Progenitor cell of endocrine pancreas (in vitro differentiated cells): ENCODE data around the gene HLA-E. TPM values are rescaled to one million over a fixed set of nuclear protein-coding genes. Genes with fewer than 3 reads are reported as not detected.
"Not testable (repeated sequence)": the region's sequence is repeated elsewhere in the genome, so short reads cannot be mapped to it uniquely, and the experiment has no call there.

ENCODE experiments used
- DNase-seq: peaks from one replicate; pipeline ENCODE4 v3.0.0; 2021; ENCODE audit warnings: low spot score; ENCODE audit not compliant: unreplicated experiment
- H3K27ac Mint-ChIP-seq: 2 replicates; pipeline ENCODE4 v1.8.0; 2021; ENCODE audit warnings: mild to moderate bottlenecking, moderate library complexity, mixed read lengths
- H3K27me3 Mint-ChIP-seq: 2 replicates; pipeline ENCODE4 v1.8.0; 2021; ENCODE audit warnings: mixed read lengths
- H3K36me3 Mint-ChIP-seq: 2 replicates; pipeline ENCODE4 v1.8.0; 2022; ENCODE audit warnings: mixed read lengths; ENCODE audit not compliant: insufficient read depth
- H3K4me1 Mint-ChIP-seq: 2 replicates; pipeline ENCODE4 v1.8.0; 2021; ENCODE audit warnings: low read depth, mixed read lengths
- H3K4me3 Mint-ChIP-seq: 2 replicates; pipeline ENCODE4 v1.8.0; 2021; ENCODE audit warnings: low read depth, mild to moderate bottlenecking, moderate library complexity, mixed read lengths
- H3K9me3 Mint-ChIP-seq: 2 replicates; pipeline ENCODE4 v1.8.0; 2021; ENCODE audit warnings: low read depth, mixed read lengths
- CTCF ChIP-seq: fragments of 200-600 bp; sonication (generic); IDR thresholded peaks from one replicate; pipeline ENCODE4 v1.5.0; 2021; ENCODE audit warnings: antibody characterized with exemption, mild to moderate bottlenecking; ENCODE audit not compliant: unreplicated experiment
- total RNA-seq: library from RNA; stranded (reverse); gene quantifications from 2 replicates; pipeline ENCODE4 v1.2.1, GENCODE V29; 2021

HLA-E gene
- total RNA-seq, 1 donor from 2014 or later = 27.6 TPM

GRCh38 chr6:30494291-30494861 is 5.1 kb downstream of the HLA-E start:
- TF ChIP-seq CTCF = no peak
- Mint-ChIP-seq H3K27ac (no peak overlapping the region), H3K4me3 (no peak overlapping the region), H3K9me3 (no peaks in the 10 kb centered on the region), H3K36me3 (peaks cover 8% of the 10 kb centered on the region), H3K27me3 (peaks cover 4% of the 10 kb centered on the region), H3K4me1 (peaks cover 5% of the 10 kb centered on the region)
- DNase-seq = no peak

GRCh38 chr6:30495060-30495459 is 5.8 kb downstream of the HLA-E start:
- H3K9me3 Mint-ChIP-seq, H3K27ac Mint-ChIP-seq, H3K4me3 Mint-ChIP-seq, H3K27me3 Mint-ChIP-seq, H3K4me1 Mint-ChIP-seq, DNase-seq, H3K36me3 Mint-ChIP-seq: not testable (repeated sequence)

- no peak for DNase-seq
- peaks cover 5% of the 10 kb centered on the region for H3K4me1 Mint-ChIP-seq
- no peak overlapping the region for H3K4me3 Mint-ChIP-seq
- peaks cover 6% of the 10 kb centered on the region for H3K36me3 Mint-ChIP-seq
- no peaks in the 10 kb centered on the region for H3K9me3 Mint-ChIP-seq
- H3K27ac Mint-ChIP-seq = no peak overlapping the region
- TF ChIP-seq CTCF = no peak
- H3K27me3 Mint-ChIP-seq = peaks cover 8% of the 10 kb centered on the region
Measured at GRCh38 chr6:30495993-30496392, 6.7 kb downstream of the HLA-E start.

- not testable (repeated sequence) for DNase-seq, H3K4me3 Mint-ChIP-seq, H3K9me3 Mint-ChIP-seq, H3K27ac Mint-ChIP-seq, H3K27me3 Mint-ChIP-seq, H3K36me3 Mint-ChIP-seq, H3K4me1 Mint-ChIP-seq
Measured at GRCh38 chr6:30497261-30497599, 7.9 kb downstream of the HLA-E start.

- H3K27me3 Mint-ChIP-seq = peaks cover 8% of the 10 kb centered on the region
- no peak for DNase-seq
- H3K4me1 Mint-ChIP-seq = peaks cover 5% of the 10 kb centered on the region
- TF ChIP-seq CTCF = no peak
- H3K27ac Mint-ChIP-seq = no peak overlapping the region
- H3K36me3 Mint-ChIP-seq = no peaks in the 10 kb centered on the region
- no peak overlapping the region for H3K4me3 Mint-ChIP-seq
- H3K9me3 Mint-ChIP-seq = no peaks in the 10 kb centered on the region
Measured at GRCh38 chr6:30497714-30498113, 8.4 kb downstream of the HLA-E start.

GRCh38 chr6:30498705-30499104 is 9.4 kb downstream of the HLA-E start:
- not testable (repeated sequence) for H3K4me3 Mint-ChIP-seq, H3K36me3 Mint-ChIP-seq, H3K27me3 Mint-ChIP-seq, H3K4me1 Mint-ChIP-seq, DNase-seq, H3K27ac Mint-ChIP-seq, H3K9me3 Mint-ChIP-seq
